GM12878 (cell line): ENCODE data around the gene DYSF. TPM values are rescaled to one million over a fixed set of nuclear protein-coding genes. Genes with fewer than 3 reads are reported as not detected.

Source experiments
- ATAC-seq: fragments of 200-7000 bp; cut with Tn5 transposase; 3 replicates; pipeline ENCODE4 v1.9.1; 2020; ENCODE audit warnings: mild to moderate bottlenecking, moderate library complexity
- BruUV-seq: library from RNA; stranded (reverse); fragments of 400-500 nt; replicated peaks from 2 replicates; lab custom pipeline; 2021; lab: Mats Ljungman, UMichigan
- CTCF ChIA-PET: fragments of 300-600 bp; sonication (Branson Sonifier 250); formaldehyde crosslinking; extraction: SDS; loops from one replicate; lab custom pipeline; 2021; ENCODE audit warnings: inconsistent platforms; lab: Yijun Ruan, JAX
- POLR2A ChIA-PET: fragments of 350-600 bp; formaldehyde crosslinking; extraction: SDS; loops from one replicate; lab custom pipeline; 2021; ENCODE audit warnings: inconsistent platforms; lab: Charles Lee
- RAD21 ChIA-PET: fragments of 300-600 bp; sonication (Branson Sonifier 250); formaldehyde crosslinking; loops from one replicate; lab custom pipeline; 2023; ENCODE audit warnings: antibody characterized with exemption; ENCODE audit not compliant: unreplicated experiment; lab: Charles Lee
- SMC1A ChIA-PET: fragments of 300-600 bp; sonication (Branson Sonifier 250); formaldehyde crosslinking; loops from one replicate; lab custom pipeline; 2023; ENCODE audit not compliant: unreplicated experiment, uncharacterized antibody; lab: Charles Lee
- DNase-seq: peaks from one replicate; pipeline ENCODE4 v3.0.0-alpha.2; 2011; ENCODE audit warnings: low read depth, low spot score
- FAIRE-seq: peaks from 3 replicates; lab custom pipeline; 2011; peaks lifted over from hg19 to GRCh38; lab: Jason Lieb, UNC
- H2AFZ ChIP-seq: 2 replicates; pipeline ENCODE4 v1.6.0; 2011; ENCODE audit warnings: low read depth, low read length, control low read depth; ENCODE audit not compliant: control insufficient read depth
- H3K27ac ChIP-seq: 2 replicates; pipeline ENCODE4 v1.5.1; 2011; ENCODE audit warnings: control low read depth; ENCODE audit not compliant: control insufficient read depth, insufficient read depth
- H3K27me3 ChIP-seq, 2 experiments: replicated peaks in 1 of 2; 2 replicates each; pipeline versions ENCODE4 v1.6.0 to v1.6.1; 2011; ENCODE audit warnings: low read length in 1 of 2; ENCODE audit not compliant: control insufficient read depth in 2 of 2, insufficient read depth in 2 of 2
- H3K36me3 ChIP-seq, 2 experiments: 2 replicates each; pipeline ENCODE4 v1.5.1; 2011; ENCODE audit warnings: low read length in 1 of 2; ENCODE audit not compliant: control insufficient read depth in 2 of 2, insufficient read depth in 2 of 2
- H3K4me1 ChIP-seq: 2 replicates; pipeline ENCODE4 v1.6.1; 2011; ENCODE audit warnings: mild to moderate bottlenecking, low read length, moderate library complexity, mixed read lengths; ENCODE audit not compliant: control insufficient read depth, insufficient read depth
- H3K4me2 ChIP-seq: 2 replicates; pipeline ENCODE4 v1.6.0; 2011; ENCODE audit warnings: control low read depth; ENCODE audit not compliant: control insufficient read depth, insufficient read depth
- H3K4me3 ChIP-seq: fragments of 200-600 bp; sonication (generic); 2 replicates; pipeline ENCODE4 v1.5.1; 2016
- H3K79me2 ChIP-seq: 2 replicates; pipeline ENCODE4 v1.6.0; 2011; ENCODE audit warnings: low read length; ENCODE audit not compliant: control insufficient read depth, insufficient read depth
- H3K9ac ChIP-seq: 2 replicates; pipeline ENCODE4 v1.8.0; 2011; ENCODE audit warnings: low read length, control low read depth, mixed read lengths; ENCODE audit not compliant: control insufficient read depth, insufficient read depth
- H3K9me3 ChIP-seq: replicated peaks from 3 replicates; pipeline ENCODE4 v1.5.1; 2011; ENCODE audit warnings: mild to moderate bottlenecking, low read length; ENCODE audit not compliant: control insufficient read depth, insufficient read depth
- H4K20me1 ChIP-seq: 2 replicates; pipeline ENCODE4 v1.6.0; 2011; ENCODE audit not compliant: control insufficient read depth, insufficient read depth
- ATF3 ChIP-seq: IDR thresholded peaks from 2 replicates; pipeline ENCODE4 v1.6.1; 2011; ENCODE audit warnings: low read depth, mild to moderate bottlenecking, low read length, moderate library complexity, borderline replicate concordance; ENCODE audit errors: extremely low read depth
- BCL11A ChIP-seq: IDR thresholded peaks from 2 replicates; pipeline ENCODE4 v1.6.1; 2011; ENCODE audit warnings: low read depth, low read length
- CBX5 ChIP-seq: sonication (generic); IDR thresholded peaks from 2 replicates; pipeline ENCODE4 v1.6.1; 2016; ENCODE audit warnings: low read depth, moderate library complexity, mild to moderate bottlenecking, inconsistent platforms
- CHD2 ChIP-seq: IDR thresholded peaks from 2 replicates; pipeline ENCODE4 v1.6.1; 2011; ENCODE audit warnings: low read depth, low read length, improper control_type of control experiment, borderline replicate concordance
- IKZF2 ChIP-seq, 2 experiments: fragments of 450-650 bp; IDR thresholded peaks; 2 replicates each; pipeline ENCODE4 v1.6.1; 2017; ENCODE audit warnings: mild to moderate bottlenecking in 2 of 2, moderate library complexity in 2 of 2
- IRF3 ChIP-seq: fragments of 450-650 bp; IDR thresholded peaks from 2 replicates; pipeline ENCODE4 v1.6.1; 2014; ENCODE audit warnings: mild to moderate bottlenecking
- KLF5 ChIP-seq: fragments of 450-650 bp; IDR thresholded peaks from 2 replicates; pipeline ENCODE4 v1.6.1; 2014; ENCODE audit warnings: mild to moderate bottlenecking; ENCODE audit not compliant: partially characterized antibody
- MXI1 ChIP-seq: fragments of 150-350 bp; IDR thresholded peaks from 2 replicates; pipeline ENCODE4 v1.6.1; 2011; ENCODE audit warnings: low read depth, mild to moderate bottlenecking, inconsistent platforms, low read length, improper control_type of control experiment
- NFYA ChIP-seq: IDR thresholded peaks from 2 replicates; pipeline ENCODE4 v1.6.1; 2011; ENCODE audit warnings: low read depth, mild to moderate bottlenecking, low read length, improper control_type of control experiment, borderline replicate concordance
- NFYB ChIP-seq: IDR thresholded peaks from 2 replicates; pipeline ENCODE4 v1.6.1; 2011; ENCODE audit warnings: low read depth, mild to moderate bottlenecking, low read length, improper control_type of control experiment, moderate library complexity; ENCODE audit not compliant: insufficient read depth
- PKNOX1 ChIP-seq: fragments of 450-650 bp; IDR thresholded peaks from 2 replicates; pipeline ENCODE4 v1.6.1; 2016; ENCODE audit warnings: mild to moderate bottlenecking
- RELA ChIP-seq: fragments of 450-650 bp; IDR thresholded peaks from 2 replicates; pipeline ENCODE4 v1.8.0; 2014; ENCODE audit warnings: borderline replicate concordance; ENCODE audit not compliant: partially characterized antibody
- RUNX3 ChIP-seq: IDR thresholded peaks from 2 replicates; pipeline ENCODE4 v1.6.1; 2012; ENCODE audit warnings: low read length, inconsistent platforms
- SUPT20H ChIP-seq: IDR thresholded peaks from 2 replicates; pipeline ENCODE4 v1.6.1; 2011; ENCODE audit warnings: low read depth, mild to moderate bottlenecking, low read length, moderate library complexity, borderline replicate concordance; ENCODE audit not compliant: control insufficient read depth
- ZNF592 ChIP-seq: fragments of 450-650 bp; IDR thresholded peaks from 2 replicates; pipeline ENCODE4 v1.6.1; 2017; ENCODE audit warnings: mild to moderate bottlenecking, moderate library complexity
- in situ Hi-C: fragments of 300-500 bp; cut with MboI; formaldehyde crosslinking; loops from 9 replicates; pipeline ENCODE4 v1.14.3; 2018; ENCODE audit warnings: mixed read lengths
- intact Hi-C: fragments of 100-400 bp; cut with micrococcal nuclease; formaldehyde crosslinking; loops from one replicate; pipeline ENCODE4 v1.14.2; 2022; ENCODE audit not compliant: unreplicated experiment
- polyA plus RNA-seq, 11 experiments: library from polyadenylated mRNA; depleted of rRNA in 4 of 11; unstranded in 6 of 11; stranded (reverse) in 5 of 11; fragments of >200 nt; fragmentation: Nextera tagmentation in 4 of 11; fragmentation: Illumina TruSeq in 1 of 11; extraction: Ambion mirVana in 4 of 11; extraction: Trizol in 1 of 11; gene quantifications; 1 replicate in 1 of 11; 2 replicates in 10 of 11; pipeline versions ENCODE4 v1.2.1 to v1.2.3, GENCODE V29; 2011 to 2016; ENCODE audit warnings: inconsistent platforms in 2 of 11, missing spikeins in 2 of 11, low read depth in 1 of 11
- total RNA-seq, 4 experiments: library from RNA; depleted of rRNA in 3 of 4; stranded (reverse); fragments of >200 nt in 3 of 4; fragmentation: Illumina TruSeq in 1 of 4; extraction: Trizol in 1 of 4; gene quantifications; 2 replicates each; pipeline versions ENCODE4 v1.2.1 to v1.2.3, GENCODE V29; 2013 to 2021

DYSF gene
- total and polyA plus RNA-seq, 10 of the 15 experiments (the other 5 are each of a cell fraction or from before 2014, with no cell fraction given) = under 0.01 to 0.15 (median 0.03) TPM; not detected in 7

GRCh38 chr2:71725836-71726235 is 272.5 kb downstream of the DYSF start:
- no peak for FAIRE-seq
- RAD21 ChIA-PET = no interaction called here

More at GRCh38 chr2:71725836-71726235, 272.5 kb downstream of the DYSF start:
- Histone ChIP-seq H3K27me3 (no peaks in the 10 kb centered on the region), H2AFZ (no peak overlapping the region), H3K9ac (no peak overlapping the region), H3K27ac (no peak overlapping the region), H3K9me3 (no peaks in the 10 kb centered on the region), H4K20me1 (no peaks in the 10 kb centered on the region), H3K4me3 (no peak overlapping the region), H3K4me1 (no peaks in the 10 kb centered on the region), H3K79me2 (no peaks in the 10 kb centered on the region), H3K4me2 (no peak overlapping the region), H3K36me3 (no peaks in the 10 kb centered on the region)
- ChIA-PET CTCF (no interaction called here), SMC1A (no interaction called here), POLR2A (no interaction called here)
- no peak for TF ChIP-seq NFYA
- no peak for TF ChIP-seq MXI1
- no peak for TF ChIP-seq PKNOX1
- no peak for TF ChIP-seq ATF3
- no peak for TF ChIP-seq NFYB
- TF ChIP-seq KLF5 = no peak
- no peak for TF ChIP-seq CBX5
- TF ChIP-seq RUNX3 = no peak
- no peak for TF ChIP-seq IRF3
- no peak for TF ChIP-seq BCL11A
- TF ChIP-seq IKZF2 (IDR thresholded peaks at IDR 0.05) = no peak
- no peak for TF ChIP-seq RELA
- TF ChIP-seq SUPT20H = no peak
- TF ChIP-seq CHD2 = no peak
- TF ChIP-seq ZNF592 = no peak
- ATAC-seq (no peak), DNase-seq (no peak)
- in situ Hi-C loops = no loop called here
- BruUV-seq = no TSS peak
- intact Hi-C loops = no loop called here
